Measurements from ENCODE around the gene LRRC46.

DNA sequence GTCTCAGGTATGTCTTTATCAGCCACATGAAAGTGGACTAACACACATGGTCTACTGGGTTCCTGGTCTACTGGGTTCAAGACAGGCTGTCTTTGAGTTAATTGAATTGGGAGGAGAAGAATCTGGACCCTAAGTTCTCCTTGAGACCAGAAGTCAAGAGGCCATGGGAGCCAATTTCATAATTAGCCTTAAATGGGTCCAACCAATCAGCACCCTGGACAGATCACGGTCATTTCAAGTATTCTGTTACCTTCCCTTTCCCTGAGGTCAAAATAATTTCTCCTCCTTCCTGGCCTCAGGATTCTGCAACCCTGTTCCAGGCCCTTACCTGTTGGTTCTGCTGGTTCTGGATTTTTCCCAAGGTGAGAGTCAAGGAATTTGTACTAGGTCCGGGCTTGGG is 33.7 kb upstream of the LRRC46 start:
- TF ChIP-seq, protein P1, sequence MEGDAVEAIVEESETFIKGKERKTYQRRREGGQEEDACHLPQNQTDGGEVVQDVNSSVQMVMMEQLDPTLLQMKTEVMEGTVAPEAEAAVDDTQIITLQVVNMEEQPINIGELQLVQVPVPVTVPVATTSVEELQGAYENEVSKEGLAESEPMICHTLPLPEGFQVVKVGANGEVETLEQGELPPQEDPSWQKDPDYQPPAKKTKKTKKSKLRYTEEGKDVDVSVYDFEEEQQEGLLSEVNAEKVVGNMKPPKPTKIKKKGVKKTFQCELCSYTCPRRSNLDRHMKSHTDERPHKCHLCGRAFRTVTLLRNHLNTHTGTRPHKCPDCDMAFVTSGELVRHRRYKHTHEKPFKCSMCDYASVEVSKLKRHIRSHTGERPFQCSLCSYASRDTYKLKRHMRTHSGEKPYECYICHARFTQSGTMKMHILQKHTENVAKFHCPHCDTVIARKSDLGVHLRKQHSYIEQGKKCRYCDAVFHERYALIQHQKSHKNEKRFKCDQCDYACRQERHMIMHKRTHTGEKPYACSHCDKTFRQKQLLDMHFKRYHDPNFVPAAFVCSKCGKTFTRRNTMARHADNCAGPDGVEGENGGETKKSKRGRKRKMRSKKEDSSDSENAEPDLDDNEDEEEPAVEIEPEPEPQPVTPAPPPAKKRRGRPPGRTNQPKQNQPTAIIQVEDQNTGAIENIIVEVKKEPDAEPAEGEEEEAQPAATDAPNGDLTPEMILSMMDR (conservative IDR thresholded peaks at IDR 0.05; ENCODE audit: low read depth, low read length), result no peak
- TF ChIP-seq BHLHE40 (IDR thresholded peaks at IDR 0.05; ENCODE audit: low read depth, low read length), result no peak
- TF ChIP-seq CEBPB (IDR thresholded peaks at IDR 0.05; ENCODE audit: low read depth, low read length), result no peak
- no peak for TF ChIP-seq SMC3 (IDR thresholded peaks at IDR 0.05; ENCODE audit: low read depth, low read length)
- TF ChIP-seq POLR2A (IDR thresholded peaks at IDR 0.05; ENCODE audit: low read depth, low read length), result no peak
- no peak for TF ChIP-seq RCOR1 (IDR thresholded peaks at IDR 0.05; ENCODE audit: insufficient replicate concordance, low read length)
- TF ChIP-seq RAD21 (IDR thresholded peaks at IDR 0.05; ENCODE audit: low read length), result no peak

Data from IMR-90 (cell line).